HL-60 (cell line): ENCODE measurements around the gene ZNF442.

Source experiments
- POLR2AphosphoS5 ChIP-seq: IDR thresholded peaks from 2 replicates; pipeline ENCODE4 v1.6.1; 2012; ENCODE audit warnings: low read depth
- TF ChIP-seq, protein P1 (sequence below): IDR thresholded peaks from one replicate; pipeline ENCODE4 v1.5.1; 2011; ENCODE audit warnings: low read length, control low read depth, inconsistent platforms; ENCODE audit not compliant: insufficient read depth

DNA sequence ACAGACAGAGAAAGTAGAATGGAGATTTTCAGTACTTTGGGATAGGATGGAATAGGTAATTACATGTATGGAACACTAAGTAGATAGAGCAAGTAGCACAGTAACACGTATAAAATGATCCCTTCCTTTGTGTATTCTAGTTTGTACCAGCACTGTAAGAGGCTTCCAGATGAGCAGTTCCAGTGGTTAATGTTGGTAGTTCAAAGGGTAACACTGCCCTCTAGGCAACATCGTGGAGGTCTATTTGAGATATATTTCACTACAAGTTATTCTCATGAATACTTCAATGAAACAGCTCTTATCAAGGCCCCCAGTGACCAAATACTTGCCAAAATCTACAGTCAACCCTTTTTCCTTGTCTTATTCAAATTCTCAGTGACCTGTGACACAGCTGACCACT, 18.6 kb downstream of the ZNF442 start:
- no peak for TF ChIP-seq POLR2AphosphoS5
- TF ChIP-seq, protein P1, sequence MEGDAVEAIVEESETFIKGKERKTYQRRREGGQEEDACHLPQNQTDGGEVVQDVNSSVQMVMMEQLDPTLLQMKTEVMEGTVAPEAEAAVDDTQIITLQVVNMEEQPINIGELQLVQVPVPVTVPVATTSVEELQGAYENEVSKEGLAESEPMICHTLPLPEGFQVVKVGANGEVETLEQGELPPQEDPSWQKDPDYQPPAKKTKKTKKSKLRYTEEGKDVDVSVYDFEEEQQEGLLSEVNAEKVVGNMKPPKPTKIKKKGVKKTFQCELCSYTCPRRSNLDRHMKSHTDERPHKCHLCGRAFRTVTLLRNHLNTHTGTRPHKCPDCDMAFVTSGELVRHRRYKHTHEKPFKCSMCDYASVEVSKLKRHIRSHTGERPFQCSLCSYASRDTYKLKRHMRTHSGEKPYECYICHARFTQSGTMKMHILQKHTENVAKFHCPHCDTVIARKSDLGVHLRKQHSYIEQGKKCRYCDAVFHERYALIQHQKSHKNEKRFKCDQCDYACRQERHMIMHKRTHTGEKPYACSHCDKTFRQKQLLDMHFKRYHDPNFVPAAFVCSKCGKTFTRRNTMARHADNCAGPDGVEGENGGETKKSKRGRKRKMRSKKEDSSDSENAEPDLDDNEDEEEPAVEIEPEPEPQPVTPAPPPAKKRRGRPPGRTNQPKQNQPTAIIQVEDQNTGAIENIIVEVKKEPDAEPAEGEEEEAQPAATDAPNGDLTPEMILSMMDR: no peak
